ENCODE measurements around the gene GINS2.
A peak's percentile ranks its signal among the peaks of the same experiment; 100 is the strongest.

GINS2 gene

DNA sequence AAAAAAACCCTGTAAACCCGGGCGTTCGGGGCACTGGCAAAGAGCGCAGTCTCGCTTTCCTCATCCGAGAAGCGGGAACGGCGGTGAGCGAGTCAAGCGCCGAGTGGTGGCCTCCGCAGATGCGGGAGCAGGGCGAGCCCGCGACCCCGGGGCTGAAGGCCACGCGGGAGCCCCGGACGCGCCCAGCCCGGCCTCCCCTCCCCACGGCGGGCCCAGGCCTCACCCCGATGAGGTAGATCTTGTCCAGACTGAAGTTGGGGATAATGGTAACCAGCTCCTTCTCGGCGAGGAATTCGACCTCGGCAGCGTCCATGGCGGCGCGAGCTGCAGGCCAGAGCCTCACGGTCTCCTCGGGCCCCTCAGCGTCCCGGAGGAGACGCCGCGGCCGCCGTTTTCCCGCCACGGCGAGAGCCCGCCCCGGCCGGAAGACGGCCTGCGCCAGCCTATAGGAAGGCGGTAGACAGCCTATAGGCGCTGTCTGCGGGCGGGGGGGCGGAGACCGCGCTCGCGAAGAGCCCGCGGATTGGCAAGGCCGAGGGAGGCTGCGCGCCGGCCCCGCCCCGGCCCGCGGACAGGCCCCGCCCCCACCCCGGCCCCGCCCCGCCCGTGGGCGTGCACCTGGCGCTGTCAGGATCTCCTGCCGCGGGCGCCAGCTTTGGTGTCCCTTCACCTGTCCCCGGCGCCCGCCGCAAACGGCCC lies at the start of gene GINS2:
Gene GINS2 (minus strand): TSS at position 369 of the 699 bp plus-strand sequence. CDS start 56 bp downstream, at position 313.
- peak; percentile 61 for DNase-seq

DNA sequence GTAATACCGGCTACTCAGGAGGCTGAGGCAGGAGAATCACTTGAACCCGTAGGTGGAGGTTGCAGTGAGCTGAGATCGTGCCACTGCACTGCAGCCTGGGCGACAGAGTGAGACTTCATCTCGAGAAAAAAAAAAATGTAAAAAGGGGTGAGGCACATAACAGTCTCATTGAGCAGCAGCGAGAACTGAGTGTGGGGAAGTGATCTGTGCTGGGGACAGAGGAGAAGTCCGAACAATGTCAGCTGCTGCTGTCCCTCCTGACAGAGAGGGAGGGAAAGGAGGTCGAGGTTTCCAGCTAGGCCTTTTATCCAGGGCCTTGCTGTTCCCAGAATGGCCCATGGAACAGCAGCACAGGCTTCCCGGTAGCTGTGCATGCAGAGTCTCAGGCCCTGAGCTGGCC lies 48.2 kb upstream of the GINS2 start:
- DNase-seq: no peak

DNA sequence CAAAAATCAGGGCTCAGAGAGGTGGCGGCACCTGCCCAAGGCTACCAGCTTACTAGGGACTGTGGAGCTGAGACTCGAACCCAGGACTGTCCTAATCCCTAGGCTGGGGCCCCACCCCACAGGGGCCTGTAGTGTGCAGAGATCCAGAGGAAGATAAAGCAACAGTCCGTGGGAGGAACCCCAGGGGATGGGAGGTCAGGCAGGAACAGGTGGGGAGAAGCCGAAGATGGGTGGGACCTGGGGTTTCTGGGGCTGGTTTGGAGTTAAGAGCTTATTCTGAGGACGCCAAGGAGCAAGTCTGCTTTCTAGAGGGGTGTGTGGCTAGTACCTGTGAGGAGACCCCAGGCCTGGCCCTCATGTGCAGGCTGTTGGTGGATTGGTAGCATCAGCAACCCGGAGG lies 47.2 kb upstream of the GINS2 start:
- no peak for DNase-seq

DNA sequence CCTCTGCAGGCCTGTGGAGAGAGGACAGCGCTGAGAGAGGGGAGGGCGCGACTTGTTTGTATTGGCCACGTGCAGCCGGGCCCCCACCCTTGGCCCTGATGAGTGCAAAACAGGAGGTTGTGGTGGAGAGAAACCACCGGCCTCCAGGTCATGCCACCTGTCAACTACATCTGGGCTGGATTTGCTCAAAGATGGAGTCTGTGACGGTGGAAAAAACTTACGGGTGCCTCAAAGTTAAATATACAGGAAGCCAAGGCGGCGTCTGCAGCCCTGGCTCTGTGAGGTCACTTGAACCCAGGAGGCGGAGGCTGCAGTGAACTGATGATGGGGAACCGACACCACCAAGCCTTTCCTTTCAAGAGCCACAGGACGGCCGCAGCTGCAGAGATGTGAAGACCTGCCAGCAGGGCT lies 46.5 kb upstream of the GINS2 start:
- DNase-seq: no peak

DNA sequence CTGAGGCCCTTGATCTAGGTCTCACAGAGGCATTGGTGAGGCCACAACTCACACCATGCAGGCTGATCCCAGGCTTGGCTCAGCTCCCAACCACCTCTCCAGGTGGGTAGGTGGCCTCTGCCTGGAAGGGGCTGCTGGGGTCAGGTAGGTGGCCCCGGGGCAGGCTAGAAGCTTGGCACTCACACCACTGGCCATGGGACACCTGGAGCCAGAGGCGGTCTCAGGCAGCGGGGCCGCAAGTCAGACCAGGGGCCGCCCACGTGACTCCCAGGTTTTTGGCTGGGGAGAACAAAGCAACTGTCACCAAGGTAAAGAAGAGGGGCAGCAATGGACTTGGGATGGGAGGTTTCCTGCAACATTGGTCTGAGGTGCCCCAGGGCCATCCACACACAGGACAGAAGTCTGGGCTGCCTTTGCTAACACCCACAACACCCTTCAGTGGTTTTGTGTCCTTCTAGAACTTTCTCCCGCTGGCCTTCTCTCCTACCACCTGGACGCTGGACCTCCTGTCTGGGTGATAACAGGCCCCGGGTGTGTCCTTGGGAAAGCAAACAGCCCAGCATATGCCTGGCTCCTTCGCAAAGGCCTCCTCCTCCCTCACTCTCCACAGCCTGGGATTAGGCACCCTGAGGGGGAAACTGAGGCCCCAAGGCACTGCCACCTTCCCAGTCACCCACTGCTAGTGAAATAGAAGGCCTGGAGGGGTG lies 45.7 kb upstream of the GINS2 start:
- DNase-seq: no peak

DNA sequence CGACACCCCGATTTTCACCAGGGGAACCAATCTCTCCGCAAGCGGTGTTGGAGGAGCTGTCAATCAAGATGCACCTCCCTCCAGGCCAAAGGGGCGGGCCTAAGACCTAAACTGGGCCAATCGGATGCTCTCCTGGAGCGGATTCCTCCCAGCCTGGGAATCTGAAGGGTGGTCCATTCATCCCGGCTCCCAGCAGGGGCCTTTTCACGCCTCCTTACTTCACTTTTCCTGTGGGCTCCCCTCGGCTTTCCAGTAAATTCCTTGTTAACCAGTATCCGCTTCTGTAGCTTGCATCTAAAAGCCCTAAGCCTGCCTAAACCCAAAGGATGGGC lies 45.1 kb upstream of the GINS2 start:
- no peak for DNase-seq

DNA sequence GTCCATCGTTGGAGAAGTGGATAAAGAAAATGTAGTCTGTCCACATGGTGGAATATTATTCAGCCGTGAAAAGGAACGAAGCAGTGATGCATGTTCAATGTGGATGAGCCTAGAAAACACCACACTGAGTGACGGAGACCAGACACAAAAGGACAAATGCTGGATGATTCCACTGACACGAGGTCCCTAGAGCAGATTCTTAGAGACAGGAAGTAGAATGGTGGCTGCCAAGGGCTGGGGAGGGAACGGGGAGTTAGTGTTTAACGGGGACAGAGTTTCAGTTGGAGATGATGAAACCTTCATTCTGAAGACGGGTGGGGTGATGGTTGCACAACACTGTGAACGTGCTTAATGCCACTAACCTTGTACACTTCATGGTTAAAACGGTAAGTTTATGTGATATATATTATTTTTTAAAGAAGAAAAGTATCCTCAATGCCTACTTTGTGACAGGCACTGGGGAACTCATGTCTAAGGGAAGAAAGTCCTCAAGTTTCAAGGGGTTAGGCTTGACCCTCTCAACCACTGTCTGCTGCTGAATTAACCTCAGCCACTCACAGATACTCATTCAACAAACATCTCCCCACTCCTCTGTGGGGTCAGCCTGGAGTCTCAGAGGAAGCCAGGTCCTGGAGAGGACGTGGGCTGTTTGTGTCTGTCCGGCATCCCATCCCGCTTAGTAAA lies 44.5 kb upstream of the GINS2 start:
- DNase-seq: no peak

DNA sequence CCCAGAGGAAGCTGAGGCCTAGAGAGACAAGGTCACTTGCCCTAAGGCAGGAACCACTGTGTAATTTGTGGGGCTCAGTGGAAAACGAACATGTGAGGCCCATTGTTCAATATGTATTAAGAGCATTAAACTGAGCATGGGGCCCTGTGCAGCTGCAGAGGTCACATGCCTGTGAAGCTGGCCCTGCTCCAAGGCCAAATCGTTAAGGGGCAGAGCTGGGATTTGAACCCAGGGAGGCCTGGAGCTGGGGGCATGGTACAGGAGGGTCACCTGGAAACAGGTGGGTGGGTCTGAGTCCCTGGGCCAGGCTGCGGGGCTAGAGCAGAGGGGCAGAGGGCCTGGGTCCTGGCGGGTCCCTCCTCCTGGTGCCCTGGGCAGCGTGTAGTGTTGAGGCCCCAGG lies 42.4 kb upstream of the GINS2 start:
- no peak for DNase-seq

DNA sequence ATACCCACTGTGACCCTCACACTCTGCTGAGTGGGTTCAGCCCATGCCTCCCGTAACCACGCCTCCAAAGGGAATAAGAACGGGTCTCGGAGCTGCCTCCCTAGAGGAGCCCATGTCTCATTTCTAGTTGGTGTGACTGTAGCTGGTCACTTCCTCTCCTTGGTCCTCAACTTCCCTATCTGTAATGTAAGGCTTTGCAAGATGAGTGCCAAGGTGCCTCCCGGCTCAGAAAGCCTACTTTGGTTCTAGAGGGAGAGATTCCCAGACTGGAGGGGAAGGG lies 41.4 kb upstream of the GINS2 start:
- no peak for DNase-seq

DNA sequence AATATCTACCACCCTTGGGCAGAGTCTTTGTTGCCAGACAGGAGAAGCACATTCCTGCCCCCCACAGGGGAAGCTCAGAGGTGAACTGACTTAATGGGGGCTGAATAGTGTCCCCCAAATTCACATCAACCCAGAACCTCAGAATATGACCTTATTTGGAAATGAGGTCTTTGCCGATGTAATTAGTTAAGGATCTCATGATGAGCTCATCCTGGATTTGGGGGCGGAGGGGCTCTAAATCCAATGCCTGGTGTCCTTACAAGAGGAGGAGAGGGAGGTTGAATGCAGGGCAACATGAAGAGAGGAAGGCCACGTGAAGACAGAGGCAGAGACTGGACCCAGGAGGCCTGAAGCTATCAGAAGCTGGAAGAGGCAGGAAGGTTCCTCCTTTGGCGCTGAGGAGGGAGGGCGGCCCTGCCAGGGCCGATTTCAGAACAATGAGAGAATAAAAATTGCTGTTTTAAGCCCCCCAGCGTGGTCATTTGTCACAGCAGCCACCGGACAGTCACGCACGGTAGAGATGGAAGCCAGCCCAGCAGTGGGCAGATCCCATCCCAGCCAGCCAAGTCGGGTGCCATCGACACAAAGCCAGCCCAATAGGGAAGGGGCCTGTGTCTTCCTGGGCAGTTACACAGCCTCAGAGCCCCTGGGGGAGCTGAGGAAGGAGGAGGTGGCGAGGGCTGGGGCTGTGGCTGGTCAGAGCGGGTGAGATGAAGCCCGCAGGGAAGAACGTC lies 40.9 kb upstream of the GINS2 start:
- DNase-seq: no peak

DNA sequence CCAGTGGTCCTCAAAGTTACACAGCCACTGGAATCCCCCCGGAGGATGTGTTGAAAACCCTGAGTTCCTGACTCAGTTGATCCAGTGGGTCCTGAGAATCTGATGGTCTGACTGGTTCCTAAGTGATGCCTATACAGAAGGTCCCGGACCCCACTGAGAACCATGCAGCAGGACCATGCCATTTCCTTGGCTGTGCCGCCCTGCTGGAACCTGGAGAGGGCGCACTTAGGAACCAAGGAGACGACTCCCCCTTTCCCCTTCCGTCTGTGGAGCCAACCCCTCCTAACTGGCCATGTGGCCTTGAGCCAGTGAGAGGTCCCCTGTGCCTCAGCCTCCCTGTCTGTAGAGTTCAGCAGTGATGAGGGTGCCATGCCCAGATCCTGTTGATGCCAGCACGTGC lies 40.1 kb upstream of the GINS2 start:
- no peak for DNase-seq

DNA sequence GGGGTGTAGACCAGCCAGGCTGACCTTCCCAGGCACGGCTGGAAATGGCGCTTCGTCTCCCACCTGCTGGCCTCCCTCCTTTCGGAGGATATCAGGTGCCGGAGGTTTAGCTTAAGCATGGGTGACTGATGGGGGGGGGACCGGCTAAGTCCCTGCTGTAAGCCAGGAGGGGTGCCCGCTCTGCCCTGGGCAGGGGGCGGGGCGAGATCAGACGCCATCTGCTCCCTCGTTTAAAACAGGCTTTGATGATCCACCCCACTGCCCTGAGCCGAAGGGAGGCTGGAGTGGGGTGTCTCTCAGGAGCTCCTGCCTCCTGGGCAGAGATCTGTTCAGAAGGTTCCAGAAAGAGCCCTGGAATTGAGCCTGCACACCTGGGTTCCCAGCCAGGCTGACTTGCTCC lies 36.2 kb upstream of the GINS2 start:
- peak; percentile 89 for DNase-seq

DNA sequence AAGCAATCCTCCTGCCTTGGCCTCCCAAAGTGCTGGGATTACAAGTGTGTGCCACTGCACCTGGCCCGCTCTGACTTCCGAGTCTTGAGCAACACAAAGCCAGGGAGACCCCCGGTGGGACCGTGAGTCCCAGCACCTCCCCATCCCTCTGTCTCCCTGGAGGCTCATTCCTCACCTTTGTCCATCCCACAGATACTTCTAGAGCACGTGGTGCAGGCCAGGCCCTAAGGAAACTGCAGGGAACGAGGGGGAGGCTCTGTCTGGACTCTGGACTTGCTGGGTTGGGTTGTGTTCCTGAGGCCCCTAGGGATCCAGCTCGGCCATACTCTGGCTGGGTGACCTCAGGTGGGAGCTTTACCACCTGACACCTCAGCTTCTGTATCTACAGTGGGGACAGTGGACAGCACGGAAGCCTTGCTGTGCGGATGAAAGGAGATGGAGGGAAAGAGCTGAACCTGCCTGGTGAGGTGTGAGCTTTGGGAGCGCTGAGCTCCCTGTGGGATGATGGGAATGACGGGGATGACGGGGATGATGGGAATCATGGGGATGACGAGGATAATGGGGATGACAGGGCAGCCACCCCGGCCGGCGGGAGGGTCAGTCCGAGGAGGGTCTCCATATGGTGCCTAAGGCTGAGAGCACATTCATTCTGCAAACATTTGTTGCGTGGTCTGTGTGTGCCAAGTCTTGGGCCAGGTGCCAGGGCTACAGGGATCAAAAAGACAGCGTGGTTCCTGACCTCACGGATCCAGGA lies 35.5 kb upstream of the GINS2 start:
- no peak for DNase-seq

DNA sequence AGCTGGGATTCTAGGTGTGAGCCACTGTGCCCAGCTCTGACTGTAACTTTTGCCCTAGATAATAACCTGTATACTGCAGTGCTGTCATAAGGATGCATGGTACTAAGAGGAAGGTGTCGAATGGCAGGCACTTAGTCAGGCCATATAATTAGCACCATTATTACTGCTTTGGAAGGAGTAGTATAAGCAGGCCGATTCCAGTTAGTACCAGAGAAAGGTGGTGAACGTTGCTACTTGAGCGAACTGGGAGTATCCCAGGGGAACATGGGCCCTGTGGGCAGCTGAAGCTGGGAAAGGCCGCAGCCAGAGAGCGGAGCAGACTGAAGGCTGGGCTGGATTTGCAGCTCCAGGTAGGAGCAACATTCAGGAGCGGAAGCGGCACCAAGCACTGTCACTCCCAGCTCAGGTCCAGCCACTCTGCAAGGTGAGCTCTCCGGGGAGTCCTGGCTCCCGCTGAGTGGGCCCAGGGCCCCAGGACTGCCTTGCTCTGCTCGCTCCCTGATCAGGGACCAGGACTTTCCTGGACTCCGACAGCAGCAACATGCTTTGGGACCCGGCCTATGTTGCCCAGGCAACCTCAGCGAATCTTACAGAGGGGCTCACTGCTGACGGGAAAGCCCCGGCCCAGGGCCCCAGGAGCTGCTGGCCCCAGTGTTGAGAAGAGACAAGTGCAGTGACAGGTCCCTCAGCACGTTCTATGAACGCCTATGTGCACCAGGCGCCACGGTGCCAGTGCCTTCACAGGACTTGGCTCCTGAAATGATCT lies 33.6 kb upstream of the GINS2 start:
- DNase-seq: no peak

DNA sequence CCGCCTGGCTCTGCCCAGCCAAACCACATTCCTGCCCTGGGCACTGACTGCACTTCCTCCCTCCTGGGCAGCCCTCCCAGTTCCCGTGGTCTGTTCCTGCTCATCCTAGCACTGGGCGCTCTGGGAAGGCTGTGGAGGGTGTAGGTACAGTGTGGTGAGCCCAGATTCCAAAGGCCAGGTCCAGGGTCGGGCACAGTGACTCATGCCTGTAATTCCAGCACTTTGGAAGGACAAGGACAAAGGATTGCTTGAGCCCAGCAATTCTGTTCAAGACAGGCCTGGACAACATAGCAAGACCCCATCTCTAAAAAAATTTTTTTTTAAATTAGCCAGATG lies 31.5 kb upstream of the GINS2 start:
- no peak for DNase-seq

DNA sequence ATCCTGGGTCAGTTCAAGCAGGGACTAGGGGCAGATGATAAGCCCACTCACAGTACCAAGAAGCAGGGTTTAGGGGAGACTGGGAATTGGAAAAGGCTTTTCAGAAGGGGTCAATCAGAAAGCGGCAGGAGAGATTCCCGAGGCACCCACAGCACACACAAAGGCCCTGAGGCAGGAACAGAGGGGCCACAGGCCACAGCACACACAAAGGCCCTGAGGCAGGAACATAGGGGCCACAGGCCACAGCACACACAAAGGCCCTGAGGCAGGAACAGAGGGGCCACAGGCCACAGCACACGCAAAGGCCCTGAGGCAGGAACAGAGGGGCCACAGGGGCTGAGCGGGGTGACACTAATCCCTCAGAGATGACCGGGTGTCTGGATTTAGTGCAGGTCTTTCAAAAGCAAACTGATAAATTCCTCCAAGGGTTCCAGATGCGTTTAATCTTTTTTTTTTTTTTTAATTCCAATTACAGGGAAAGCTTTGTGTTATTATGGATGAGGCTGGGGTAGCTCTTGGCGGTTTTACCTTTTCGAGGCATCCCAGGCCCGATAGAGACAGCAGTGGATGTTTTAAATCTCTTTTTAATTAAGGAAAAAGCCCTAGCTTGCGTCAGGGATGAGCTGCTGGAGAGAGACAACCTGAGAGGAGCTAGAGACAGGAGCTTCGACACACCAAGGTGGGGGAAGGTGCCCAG lies 31.0 kb upstream of the GINS2 start:
- DNase-seq: no peak

DNA sequence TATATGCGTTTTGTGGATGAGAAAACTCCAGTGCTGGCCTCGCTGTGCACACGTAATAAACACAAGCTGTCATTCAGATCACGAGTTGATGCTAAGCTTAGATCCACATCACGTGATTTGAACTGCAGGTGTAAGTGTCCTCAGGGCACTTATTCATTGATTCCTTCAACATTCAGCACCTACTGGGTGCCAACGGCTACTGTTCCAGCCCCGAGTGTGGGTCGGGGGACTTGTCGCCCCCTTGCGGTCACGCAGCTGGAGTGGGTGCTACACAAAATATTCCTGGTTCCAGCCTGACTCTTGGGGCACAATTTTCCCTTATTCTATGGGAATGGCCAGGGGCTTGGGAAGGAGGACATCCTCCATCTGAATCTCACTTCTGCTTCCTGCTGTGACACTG lies 29.9 kb upstream of the GINS2 start:
- DNase-seq: no peak

DNA sequence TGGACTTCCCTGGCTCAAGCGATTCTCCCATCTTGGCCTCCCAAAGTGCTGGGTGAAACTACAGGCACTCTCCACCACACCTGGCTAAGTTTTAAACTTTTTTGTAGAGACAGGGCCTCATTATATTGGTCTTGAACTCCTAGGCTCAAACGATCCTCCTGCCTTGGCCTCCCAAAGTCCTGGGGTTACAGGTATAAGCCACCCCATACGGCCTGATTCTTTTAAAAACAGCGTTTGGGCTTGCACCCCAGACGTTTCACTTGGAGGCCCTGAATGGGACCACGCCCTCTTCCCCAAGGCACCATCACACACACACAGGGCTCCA lies 29.4 kb upstream of the GINS2 start:
- no peak for DNase-seq

DNA sequence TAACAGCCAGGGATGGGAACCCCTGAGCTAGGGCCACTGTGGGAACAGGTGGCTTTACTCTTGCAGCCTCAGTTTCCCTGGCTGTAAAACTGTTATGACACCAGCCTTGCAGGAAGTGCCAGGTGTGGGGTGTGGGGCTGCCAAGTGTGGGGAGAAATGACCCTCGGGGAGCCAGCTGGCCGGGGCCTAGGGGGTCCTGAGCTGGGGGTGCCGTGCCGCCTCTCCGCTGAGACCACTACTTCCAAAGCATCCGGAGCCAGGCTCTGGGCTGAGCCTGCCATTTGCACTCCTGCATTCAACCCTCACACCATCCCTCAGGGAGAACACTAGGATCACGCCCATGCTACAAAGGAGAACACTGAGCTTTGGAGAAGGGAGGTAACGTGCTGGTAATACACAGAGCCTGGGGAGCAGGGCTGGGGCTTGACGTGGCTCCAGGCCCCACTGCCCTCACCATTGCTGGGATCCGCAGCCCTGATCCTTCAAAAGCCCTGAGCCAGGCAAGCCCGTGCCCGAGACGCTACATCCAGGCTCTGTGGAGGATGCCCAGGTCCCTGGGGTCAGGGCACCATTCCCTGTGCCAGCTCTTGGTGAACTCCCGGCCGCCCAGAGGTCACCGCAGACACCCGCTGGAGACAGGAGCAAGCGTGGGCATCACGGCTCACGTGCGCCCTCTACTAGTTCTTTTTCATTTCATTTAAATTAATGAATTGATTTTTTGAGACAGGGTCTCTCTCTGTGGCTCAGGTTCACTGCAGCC lies 28.8 kb upstream of the GINS2 start:
- peak; percentile 60 for DNase-seq

DNA sequence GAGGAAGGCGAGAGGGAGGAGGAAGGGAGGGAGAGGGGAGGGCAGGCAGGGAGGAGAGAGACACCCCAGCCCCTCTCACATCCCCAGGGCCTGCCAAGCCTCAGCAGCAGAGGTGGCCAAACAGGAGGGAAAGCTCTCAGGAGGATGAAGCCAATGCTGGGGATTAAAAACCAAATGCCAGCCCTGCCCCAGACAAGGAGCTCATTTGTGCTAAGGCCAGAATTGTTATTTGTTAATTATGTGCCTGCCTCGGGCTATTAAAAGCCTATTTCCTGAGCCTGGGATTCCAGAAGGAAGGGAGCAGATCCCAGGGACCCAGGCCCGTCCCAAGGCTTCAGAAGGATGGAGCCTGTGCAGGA lies 27.9 kb upstream of the GINS2 start:
- peak; percentile 37 for DNase-seq

DNA sequence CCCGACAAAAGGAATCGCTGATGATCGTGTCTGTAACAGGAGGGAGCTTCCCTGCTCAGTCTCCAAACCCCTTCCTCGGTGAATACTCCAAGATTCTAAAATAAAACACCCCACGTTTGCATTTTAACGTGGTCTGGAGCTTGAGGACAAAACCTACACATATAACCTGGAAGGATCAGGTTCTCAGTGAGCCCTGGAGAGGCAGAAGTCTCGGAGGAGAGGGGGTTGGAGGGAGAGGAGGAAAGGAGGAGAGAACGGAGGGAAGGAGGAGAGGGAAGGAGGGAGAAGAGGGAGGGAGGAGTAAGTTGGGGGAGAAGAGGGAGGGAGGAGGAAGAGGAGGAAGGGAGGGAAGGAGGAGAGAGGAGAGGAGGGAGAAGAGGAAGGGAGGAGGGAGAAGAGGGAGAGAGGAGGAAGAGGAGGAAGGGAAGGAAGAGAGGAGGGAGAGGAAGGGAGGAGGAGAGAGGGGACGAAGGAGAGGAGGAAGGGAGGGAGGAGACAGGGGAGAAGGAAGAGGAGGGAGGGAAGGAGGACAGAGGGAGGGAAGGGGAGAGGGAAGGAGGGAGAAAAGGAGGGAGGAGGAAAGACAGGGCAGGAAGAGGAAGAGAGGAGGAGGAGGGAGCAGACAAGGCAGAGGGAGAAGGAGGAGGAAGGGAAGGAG lies 27.4 kb upstream of the GINS2 start:
- DNase-seq: no peak

All from NCI-H524 treated with DMSO at 0.1 percent for 48 hours (cell line).